Measurements from ENCODE around the gene PDE7B. TPM values are rescaled to one million over a fixed set of nuclear protein-coding genes. Genes with fewer than 3 reads are reported as not detected.

PDE7B gene
- total and polyA plus RNA-seq, 2 of the 8 experiments (the other 6 are each of a cell fraction or from before 2014, with no cell fraction given): not detected

GRCh38 chr6:136084403-136084802, 232.9 kb downstream of the PDE7B start (continued):
- TF ChIP-seq EGR1 (IDR thresholded peaks at IDR 0.05; ENCODE audit: borderline replicate concordance, low read depth, low read length) (no peak), HDAC2 (IDR thresholded peaks at IDR 0.05; ENCODE audit: borderline replicate concordance in 1 of 2, low read depth in 2 of 2, low read length in 2 of 2) (no peak), CTCF (IDR thresholded peaks at IDR 0.05; ENCODE audit: control extremely low read depth in 1 of 3, insufficient read depth in 1 of 3, low read depth in 1 of 3, low read length in 3 of 3) (no peak)

Measured in H1 (cell line).